GM19239 (cell line): Measurements from ENCODE around the gene KRT78.
"Not testable (repeated sequence)": the region's sequence is repeated elsewhere in the genome, so short reads cannot be mapped to it uniquely, and the experiment has no call there.

ENCODE experiments used
- DNase-seq: peaks from one replicate; pipeline ENCODE4 v3.0.0; 2011; ENCODE audit warnings: low spot score; ENCODE audit not compliant: insufficient read length
- FAIRE-seq: peaks from 2 replicates; lab custom pipeline; 2011; peaks lifted over from hg19 to GRCh38; lab: Jason Lieb, UNC

The KRT78 gene

DNA sequence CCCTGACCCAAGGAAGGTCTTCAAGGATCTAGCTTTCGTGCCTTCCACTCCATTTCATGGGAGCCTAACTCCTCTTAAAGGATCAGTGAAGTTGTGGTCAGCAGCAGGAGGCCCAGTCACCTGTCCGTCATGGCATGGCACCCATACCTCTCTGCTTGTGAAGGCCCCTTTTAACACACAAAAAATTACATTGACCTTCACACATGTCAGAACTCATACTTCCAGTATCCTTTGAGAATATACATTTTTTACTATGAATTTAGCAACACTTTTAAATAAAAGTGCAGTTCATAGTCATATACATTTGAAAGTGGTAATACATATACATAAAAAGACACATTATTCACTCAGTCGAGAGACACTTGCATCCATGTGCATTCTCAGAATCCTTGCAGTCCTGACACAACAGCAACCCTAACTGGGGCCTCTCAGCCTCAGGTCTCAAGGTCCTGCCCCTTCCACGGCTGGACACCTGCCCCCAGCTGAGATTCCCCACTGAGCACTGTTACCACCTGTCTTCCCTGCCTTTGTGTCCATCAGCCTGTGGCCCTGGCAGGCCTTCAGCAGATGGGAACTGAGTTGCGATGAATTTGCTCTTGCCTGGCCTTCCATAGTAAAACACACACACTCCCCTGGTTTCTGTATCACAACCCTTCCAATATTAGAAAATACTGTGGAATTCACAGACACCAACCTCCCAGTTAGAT, 49.1 kb downstream of the KRT78 start:
- FAIRE-seq: no peak

DNA sequence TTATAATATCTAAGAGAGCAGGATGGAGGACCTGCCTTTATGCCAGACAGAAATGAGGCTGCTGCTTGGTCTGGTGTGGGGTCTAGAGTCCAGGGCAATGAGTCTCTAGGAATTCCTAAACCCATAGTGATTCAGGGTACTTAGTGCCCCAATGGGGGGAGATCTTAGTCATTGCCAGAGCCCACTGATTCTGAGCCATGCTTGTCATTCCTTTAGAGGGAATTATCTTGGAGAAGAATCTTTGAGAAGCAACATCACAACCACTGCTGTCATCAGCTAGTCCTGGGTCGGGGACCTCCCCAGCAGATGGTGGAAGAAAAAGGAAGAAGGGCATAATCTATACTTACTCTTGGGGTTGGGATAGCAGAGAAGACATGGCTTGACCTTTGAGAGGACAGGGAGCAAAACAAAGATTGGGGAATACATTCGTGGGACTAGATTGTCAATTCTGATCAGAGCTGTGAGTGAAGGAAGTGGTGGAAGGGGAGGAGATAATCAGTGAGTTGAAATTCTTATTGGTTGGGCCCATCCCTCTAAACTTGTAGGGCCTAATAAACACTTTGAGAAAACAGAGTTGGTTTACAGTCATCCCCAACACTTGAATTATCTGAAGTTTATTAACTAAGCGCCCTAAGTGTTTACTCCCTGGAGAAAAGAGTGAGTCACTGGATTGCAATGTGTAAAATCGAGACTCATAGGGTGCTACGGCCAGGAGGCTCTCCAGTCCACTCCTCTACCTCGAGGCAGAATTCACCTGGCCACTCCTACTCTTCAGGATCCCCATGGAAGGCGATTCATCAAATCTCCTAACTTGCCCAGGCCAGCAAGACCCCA, 49.9 kb downstream of the KRT78 start:
- DNase-seq: no peak
- FAIRE-seq: no peak

More for the DNA sequence above, 49.1 kb downstream of the KRT78 start:
- DNase-seq: no peak

DNA sequence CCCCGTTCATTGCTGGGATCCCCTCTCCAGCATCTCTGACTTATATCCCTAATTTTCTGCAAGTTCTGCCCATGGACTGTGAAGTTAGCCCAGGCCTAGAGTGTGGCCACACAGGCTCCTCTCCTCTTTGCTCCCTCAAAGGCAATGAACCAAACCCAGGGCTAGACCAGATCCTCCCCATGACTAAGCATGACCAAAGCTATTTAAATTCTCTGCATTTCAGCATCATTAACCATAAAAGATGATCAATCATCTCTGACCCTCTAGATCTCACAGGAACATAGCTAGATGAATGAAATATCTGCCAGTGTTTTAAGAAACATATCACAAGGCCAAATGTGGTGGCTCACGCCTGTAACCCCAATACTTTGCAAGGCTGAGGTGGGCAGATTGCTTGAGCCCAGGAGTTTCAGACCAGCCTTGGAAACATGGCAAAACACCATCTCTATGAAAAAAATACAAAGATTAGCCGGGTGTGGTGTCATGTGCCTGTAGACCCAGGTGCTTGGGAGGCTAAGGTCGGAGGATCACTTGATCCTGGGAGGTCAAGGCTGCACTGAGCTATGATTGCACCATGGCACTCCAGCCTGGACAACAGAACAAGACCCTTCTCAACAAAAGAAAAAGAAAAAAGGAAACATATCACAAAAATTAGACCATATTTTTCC, 50.7 kb downstream of the KRT78 start:
- FAIRE-seq: no peak
- DNase-seq: no peak

DNA sequence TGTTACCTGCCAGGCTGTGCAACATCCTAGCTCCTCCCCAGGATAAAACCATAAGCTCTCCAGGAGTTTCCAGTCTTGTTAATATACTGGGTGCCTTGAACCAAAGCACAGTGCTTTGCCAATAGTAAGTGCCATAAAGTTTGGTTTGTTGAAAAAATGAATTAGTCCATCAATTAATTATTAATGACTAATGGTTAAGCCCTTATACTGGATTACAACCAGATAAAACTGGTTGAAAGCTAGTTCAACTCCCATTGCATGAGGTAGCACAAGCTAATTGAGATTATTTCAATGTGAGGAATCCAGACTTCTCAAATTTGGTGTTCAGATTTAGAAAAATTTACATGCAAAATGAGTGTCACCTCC, 51.3 kb downstream of the KRT78 start:
- FAIRE-seq (no peak), DNase-seq (no peak)

DNA sequence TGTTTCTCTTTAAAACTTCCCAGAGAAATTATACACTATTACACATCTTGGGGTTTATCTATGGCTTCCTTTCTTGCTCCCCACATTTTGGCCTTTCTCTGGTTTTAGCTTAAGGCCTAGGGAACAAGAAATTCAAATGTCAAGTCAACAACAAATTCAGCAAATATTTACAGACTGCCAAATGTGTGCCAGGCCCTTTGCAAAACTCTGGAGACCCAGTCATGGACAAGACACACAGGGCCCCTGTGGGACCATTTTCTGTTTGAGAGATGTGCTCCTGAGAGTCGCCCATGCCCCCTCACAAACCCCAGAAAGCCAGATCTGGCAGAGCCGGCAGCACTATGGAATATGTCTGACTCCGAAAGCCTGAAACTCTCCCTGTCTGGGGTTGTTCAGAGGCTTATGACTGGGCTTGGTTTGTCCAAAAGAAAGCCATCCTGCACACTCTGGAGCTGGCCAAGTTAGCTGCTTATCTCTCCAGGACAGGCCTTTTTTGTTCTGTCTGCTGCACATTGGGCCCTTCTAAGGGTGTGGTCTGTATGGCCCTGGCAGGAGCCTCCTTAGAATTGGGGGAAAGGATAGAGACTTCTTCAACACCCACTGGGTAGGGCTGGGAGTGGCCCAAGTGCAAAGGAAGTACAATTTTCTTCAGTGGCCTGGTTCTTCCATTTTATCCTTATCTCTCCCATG, 51.8 kb downstream of the KRT78 start:
- DNase-seq: no peak
- no peak for FAIRE-seq

DNA sequence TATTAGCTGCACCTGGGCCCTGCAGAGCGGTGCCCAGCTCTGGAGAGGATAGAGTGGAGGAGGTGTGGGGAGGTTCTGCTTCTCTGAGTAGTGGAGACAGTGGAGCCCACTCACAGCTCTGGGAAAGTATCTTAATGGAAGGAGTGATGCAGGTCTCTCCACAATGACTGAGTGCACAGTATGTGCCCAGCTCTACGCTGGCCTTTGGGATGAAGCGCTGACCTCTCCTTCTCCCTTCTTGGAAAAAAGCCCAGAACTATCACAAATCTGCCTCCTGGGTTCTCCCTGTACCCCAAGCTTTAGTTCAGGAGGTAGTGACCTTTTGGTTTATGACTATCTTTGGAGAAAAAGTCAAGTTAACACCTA, 52.4 kb downstream of the KRT78 start:
- FAIRE-seq: no peak

DNA sequence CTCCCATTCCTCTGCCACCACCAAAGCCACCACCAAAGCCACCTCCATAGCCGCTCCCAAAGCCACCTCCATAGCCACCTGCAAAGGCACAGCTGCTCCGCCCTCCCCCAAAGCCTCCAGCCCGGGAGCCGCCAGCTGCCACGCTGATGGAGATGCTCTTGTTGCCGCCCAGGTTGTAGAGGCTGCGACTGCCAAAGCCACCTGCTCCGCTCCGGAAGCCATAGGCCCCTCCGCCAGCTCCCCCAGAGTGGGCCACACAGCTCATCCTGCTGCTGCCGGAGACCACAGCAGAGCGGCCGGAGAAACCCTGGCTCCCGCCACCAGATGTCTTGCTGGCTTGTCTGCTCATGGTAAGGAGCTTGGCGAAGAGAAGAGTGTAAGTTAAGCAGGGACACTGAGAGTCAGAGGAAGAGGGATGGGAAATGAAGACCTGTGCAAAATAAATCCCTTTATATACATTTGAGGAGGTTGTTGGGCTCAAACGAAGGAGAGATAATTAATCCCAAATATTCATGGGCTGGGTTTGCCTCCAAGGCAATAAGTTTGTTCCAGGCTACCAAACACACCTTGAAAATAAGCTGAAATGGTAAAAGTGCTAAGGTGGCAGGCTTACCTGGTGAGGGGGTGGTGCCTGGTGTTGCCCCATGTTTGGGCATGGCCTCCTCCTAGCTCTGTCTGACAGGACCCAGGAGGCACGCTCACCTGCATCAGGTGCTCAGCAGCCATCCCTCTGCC, 52.9 kb downstream of the KRT78 start, which contains the start of gene KRT3:
KRT3 (minus strand) TSS at position 424 of the 735 bp plus-strand sequence; CDS start at position 349, 75 bp downstream.
- DNase-seq: no peak
- no peak for FAIRE-seq

More for the DNA sequence above, 52.4 kb downstream of the KRT78 start:
- DNase-seq: no peak

DNA sequence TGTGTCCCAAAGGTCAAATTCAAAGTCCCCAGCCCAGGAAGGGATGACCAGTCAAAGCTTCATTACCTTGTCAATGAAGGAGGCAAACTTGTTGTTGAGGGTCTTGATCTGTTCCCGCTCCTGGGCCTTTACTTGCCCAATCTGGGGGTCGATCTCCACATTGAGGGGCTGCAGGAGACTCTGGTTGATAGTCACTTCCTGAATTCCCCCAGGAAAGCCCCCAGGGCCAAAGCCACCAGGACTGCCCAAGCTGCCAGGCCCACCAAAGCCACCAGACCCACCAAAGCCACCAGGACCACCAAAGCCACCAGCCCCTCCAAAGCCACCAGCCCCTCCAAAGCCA, 53.5 kb downstream of the KRT78 start:
- not testable (repeated sequence) for FAIRE-seq, DNase-seq

DNA sequence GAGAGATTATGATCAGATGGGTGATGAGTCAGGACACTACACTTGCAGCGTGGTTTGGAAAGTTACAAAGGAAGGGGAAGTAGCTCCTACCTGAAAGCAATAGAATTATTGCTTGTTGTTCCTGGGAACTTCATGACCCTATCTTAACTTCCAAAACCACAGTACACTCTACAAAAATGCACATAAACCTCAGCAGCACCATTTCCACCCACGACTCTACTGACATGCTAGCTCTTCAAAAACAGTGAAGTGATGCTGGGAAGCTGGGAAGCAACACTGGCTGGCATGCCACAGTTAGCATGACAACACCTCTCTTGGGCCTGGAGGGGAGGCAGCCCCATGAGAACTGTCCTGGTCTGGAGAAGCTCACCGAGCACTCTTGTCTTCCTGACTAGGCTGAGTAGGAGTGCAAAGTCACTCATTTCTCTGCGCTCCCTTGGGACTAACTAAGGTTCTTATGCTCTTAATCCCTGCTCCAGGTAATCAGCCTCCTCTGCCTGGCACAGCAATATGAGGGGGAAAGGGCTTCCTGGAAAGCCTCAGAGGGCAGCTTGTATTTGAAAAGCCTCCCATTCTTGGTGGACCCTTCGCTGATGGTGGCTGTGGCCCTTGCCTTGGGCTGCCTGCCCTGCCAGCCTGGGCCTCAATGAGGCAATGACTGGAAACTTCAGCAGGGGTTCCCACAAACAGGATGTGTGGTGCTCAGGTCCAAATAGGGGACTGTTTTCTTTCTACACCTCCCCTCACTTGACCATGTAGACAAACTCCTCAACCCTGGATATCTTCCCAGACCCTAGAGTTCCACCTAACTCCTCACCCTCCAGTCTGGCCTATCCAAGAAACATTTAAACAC, 54.1 kb downstream of the KRT78 start:
- no peak for FAIRE-seq
- DNase-seq: no peak

DNA sequence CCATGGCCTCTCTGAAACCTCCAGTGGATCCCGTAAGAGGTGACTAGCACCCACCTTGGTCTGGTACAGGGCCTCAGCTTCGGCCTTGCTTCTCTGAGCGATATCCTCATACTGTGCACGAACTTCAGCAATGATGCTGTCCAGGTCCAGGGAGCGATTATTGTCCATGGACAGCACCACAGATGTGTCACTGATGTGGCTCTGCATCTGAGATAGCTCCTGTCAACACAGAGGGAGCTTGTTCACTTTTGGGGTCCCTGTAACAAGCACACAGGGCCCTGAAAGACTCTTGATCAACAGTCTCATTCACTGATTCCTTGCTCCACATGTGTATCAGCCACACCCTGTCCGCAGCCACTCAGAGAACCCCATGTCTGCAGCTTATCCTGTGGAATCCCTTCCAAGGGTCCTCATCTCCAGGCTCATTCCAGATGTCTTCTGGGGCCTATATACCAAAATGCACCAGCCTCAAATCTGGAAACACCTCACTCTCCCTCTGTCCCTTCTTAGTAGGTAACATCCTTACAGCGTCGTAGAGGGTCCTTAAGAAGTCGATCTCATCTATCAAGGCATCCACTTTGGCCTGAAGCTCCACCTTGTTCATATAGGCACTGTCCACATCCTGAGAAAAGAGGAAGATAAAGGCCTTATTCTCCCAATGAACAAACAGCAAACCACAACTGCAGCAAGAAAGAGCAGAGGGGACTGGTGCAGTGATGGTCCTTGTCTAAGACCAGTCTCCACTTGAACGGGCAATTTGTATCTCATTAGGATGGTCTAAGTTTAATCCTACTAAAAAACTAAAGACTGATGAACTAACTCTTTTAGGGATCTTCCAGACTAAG, 56.4 kb downstream of the KRT78 start:
- no peak for FAIRE-seq
- DNase-seq: no peak

DNA sequence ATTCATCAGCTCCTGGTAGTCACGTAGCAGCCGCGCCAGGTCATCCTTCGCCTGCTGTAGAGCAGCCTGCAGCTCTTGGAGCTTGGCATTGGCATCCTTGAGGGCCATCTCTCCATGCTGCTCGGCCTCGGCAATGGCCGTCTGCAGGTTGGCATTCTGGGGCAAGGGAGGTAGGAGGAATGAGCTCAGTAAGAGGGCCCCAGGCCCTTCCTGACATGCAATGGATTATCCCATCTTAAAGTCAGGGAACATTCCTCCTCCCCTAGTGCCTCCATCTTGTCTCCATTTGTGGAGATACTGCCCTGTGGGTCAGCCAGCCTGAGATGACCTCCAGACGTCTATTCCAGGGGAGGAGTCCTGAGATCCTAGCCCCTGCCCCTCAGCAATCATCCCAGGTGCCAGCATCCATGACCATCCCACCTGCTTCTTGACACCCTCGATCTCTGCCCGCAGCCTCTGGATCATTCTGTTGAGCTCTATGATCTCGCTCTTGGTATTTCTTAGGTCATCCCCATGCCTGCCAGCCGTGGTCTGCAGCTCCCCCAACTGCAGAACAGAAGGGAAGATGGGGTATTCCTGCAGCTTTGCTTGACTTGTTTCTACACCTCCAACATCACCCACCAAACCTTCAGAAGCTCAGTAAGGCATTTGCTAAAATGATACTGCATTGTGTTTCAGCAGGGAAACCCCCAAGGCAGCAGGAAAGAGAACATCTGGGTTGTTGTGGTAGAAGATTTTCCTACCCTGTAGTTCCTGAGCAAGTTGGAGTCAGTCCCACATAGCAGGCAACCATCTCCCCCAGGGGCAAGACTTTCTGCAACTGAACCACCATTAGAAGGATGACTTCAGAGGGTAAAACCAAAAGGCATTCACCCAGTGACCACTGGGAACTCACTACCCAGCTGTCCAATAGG, 57.3 kb downstream of the KRT78 start:
- FAIRE-seq (no peak), DNase-seq (no peak)

DNA sequence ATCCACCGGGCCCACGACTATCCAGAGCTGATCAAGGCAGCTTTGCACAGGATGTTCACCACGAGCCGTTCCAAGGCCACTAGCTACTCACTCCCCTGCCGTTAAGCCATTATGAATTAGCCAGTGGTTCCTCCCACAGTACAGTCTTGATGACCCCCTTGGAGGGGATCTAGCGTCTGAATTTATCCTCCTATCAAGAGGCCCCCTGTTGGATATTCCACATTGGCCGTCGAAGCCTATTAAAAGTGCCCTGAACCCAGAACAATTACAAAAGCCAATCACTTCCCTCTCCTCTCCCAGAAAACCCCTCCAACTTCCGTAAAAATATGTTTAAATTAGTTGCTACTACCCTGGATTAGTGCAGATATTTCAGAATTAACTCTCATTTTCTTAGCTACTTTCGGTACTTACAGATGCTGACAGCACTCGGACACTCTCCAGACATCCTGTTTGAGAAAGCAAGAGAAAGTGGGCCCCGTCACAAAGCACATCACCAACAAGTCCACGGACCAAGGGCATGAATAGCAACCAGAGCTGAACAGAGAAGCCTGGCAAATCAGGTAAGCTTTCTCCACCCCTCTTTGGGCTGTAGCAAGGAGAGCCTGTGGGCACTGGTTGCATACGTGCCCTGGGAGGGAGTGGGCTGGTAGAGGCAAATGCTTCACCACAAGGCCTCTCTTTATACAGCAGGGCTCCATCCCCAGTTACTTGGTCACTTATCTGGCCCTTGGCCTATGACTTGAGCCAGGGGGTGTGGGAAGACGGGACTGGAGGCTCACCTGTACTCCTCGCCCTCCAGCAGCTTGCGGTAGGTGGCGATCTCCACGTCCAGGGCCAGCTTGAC, 58.1 kb downstream of the KRT78 start:
- no peak for DNase-seq

DNA sequence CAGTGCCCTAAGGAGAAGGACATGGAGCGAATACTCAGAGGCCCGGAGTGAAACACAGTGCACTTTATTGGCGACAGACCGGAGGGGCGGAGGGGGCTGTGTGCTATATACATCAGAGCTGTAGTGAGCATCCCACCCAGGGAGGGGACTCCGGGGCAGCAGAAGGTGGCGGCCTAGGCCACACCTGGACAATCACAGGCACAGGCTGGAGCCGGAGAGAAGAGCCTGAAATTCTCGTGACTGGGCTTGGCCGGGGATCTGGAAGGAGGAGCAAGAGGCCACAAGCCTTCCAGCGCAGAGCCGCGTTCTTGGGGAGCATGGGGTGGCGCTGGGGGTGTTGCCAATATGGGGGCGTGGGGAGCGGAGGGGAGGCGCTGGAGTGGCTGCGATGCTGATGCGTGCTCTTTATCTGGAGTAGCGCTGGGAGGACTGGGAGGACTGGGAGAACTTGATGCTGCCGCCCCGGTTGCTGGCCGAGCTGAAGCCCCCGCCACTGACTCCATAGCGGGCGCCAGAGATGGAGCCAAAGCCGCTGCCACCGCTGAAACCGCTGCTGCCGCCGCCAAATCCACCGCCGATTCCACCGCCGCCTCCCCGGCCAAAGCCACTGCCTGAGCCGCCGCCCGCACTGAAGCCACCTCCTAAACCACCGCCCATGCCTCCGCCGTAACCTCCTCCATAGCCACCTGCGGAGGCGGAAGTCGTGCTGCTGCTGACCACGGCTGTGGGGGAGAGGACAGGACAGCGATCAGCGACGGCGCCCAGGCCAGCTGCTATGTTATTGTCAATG, 59.0 kb downstream of the KRT78 start:
- DNase-seq: no peak
- no peak for FAIRE-seq

More for the DNA sequence above, 58.1 kb downstream of the KRT78 start:
- FAIRE-seq: no peak

DNA sequence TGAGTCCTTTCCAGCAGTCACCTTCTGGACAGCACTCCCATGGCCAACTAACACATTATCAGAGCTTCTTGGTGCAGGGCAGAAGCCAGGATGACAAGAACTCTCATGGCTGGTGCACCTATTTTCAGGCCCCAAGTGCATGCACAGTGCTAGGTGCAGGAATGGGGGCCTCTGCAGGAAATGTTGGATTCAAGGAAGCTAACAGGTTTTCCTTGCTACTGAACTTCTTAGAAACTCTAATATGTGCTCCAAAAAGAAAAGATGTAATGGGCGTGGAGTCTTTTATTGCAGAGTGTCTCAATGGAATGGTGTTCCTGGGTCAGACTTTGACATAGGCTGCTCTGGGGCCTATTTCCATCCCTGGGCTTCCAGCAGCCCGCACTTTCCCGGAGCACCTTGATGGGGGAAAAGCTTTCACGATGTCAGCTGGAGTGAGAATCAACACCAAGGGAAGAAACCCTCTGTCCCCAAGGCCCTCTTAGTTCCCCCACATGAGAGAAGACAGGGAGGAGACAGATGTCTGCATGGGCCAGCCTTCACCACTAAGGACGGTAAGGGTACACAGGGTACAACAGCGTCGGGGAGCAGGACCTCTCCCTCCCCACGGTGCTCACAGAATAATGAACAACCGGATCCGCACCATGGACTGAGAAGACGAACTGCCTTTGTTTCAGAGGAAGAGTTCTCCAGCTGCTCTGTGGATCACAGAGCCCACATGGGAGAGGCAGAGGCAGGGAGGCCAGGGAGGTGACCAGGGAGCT, 59.7 kb downstream of the KRT78 start:
- FAIRE-seq (no peak), DNase-seq (no peak)
